Bronchial epithelial cell (primary cell): ENCODE measurements around the gene TRABD2B. TPM values are rescaled to one million over a fixed set of nuclear protein-coding genes. Genes with fewer than 3 reads are reported as not detected.

Source experiments
- DNase-seq: peaks from one replicate; pipeline ENCODE4 v3.0.0-alpha.2; 2010; ENCODE audit warnings: low read depth
- FAIRE-seq: peaks from 2 replicates; lab custom pipeline; 2011; peaks lifted over from hg19 to GRCh38; lab: Jason Lieb, UNC
- H3K27me3 ChIP-seq: 2 replicates; pipeline ENCODE4 v1.5.1; 2011; ENCODE audit warnings: low read length; ENCODE audit not compliant: control insufficient read depth, insufficient read depth
- H3K36me3 ChIP-seq: 2 replicates; pipeline ENCODE4 v1.5.1; 2011; ENCODE audit warnings: low read length; ENCODE audit not compliant: control insufficient read depth, insufficient read depth
- H3K4me3 ChIP-seq: 2 replicates; pipeline ENCODE4 v1.5.1; 2011; ENCODE audit warnings: mild to moderate bottlenecking, low read depth, low read length, control low read depth
- CTCF ChIP-seq: IDR thresholded peaks from 2 replicates; pipeline ENCODE4 v1.5.1; 2011; ENCODE audit warnings: mild to moderate bottlenecking, moderate library complexity, low read length, control low read depth, inconsistent platforms; ENCODE audit not compliant: insufficient read depth, severe bottlenecking
- total RNA-seq: library from RNA; depleted of rRNA; stranded (reverse); fragments of >200 nt; gene quantifications from 2 replicates; pipeline ENCODE4 v1.2.1, GENCODE V29; 2014

TRABD2B gene
- total RNA-seq, 1 donor from 2014 or later, result under 0.01 TPM

- TF ChIP-seq CTCF, result no peak
- DNase-seq (no peak), FAIRE-seq (no peak)
- peaks cover 11% of the 10 kb centered on the region for H3K27me3 ChIP-seq
- no peak overlapping the region for H3K4me3 ChIP-seq
- H3K36me3 ChIP-seq, result no peaks in the 10 kb centered on the region
Measured at GRCh38 chr1:47981667-47982350, 15.4 kb downstream of the TRABD2B start.

GRCh38 chr1:47980501-47980900 is 16.7 kb downstream of the TRABD2B start:
- Histone ChIP-seq H3K4me3 (no peak overlapping the region), H3K36me3 (no peaks in the 10 kb centered on the region), H3K27me3 (peaks cover 8% of the 10 kb centered on the region)
- FAIRE-seq, result no peak
- no peak for DNase-seq
- no peak for TF ChIP-seq CTCF

- Histone ChIP-seq H3K36me3 (no peaks in the 10 kb centered on the region), H3K27me3 (peaks cover 4% of the 10 kb centered on the region), H3K4me3 (no peak overlapping the region)
- FAIRE-seq (no peak), DNase-seq (no peak)
- TF ChIP-seq CTCF, result no peak
Measured at GRCh38 chr1:47979724-47980123, 17.5 kb downstream of the TRABD2B start.

- Histone ChIP-seq H3K4me3 (no peak overlapping the region), H3K36me3 (no peaks in the 10 kb centered on the region), H3K27me3 (no peaks in the 10 kb centered on the region)
- no peak for TF ChIP-seq CTCF
- no peak for FAIRE-seq
- DNase-seq, result no peak
Measured at GRCh38 chr1:47978486-47978885, 18.7 kb downstream of the TRABD2B start.

- DNase-seq (no peak), FAIRE-seq (no peak)
- TF ChIP-seq CTCF, result no peak
- Histone ChIP-seq H3K4me3 (no peak overlapping the region), H3K27me3 (no peaks in the 10 kb centered on the region), H3K36me3 (no peaks in the 10 kb centered on the region)
Measured at GRCh38 chr1:47976728-47977127, 20.5 kb downstream of the TRABD2B start.

GRCh38 chr1:47976267-47976666 is 20.9 kb downstream of the TRABD2B start:
- no peak for FAIRE-seq
- no peak for TF ChIP-seq CTCF

More at GRCh38 chr1:47976267-47976666, 20.9 kb downstream of the TRABD2B start:
- no peak for DNase-seq
- Histone ChIP-seq H3K27me3 (no peaks in the 10 kb centered on the region), H3K36me3 (no peaks in the 10 kb centered on the region), H3K4me3 (no peak overlapping the region)
